NB4 (cell line): ENCODE data around the gene CTNND2.

Experiments used
- DNase-seq: peaks from one replicate; pipeline ENCODE4 v3.0.0; 2010; ENCODE audit warnings: low read depth
- H3K4me3 ChIP-seq: one replicate; pipeline ENCODE4 v1.5.1; 2011; ENCODE audit warnings: mild to moderate bottlenecking, low read depth, low read length, moderate library complexity
- CTCF ChIP-seq: IDR thresholded peaks from one replicate; pipeline ENCODE4 v1.5.1; 2012; ENCODE audit warnings: low read depth, low read length
- MAX ChIP-seq: IDR thresholded peaks from 2 replicates; pipeline ENCODE4 v1.6.1; 2011; ENCODE audit warnings: low read depth, low read length
- MYC ChIP-seq: IDR thresholded peaks from 2 replicates; pipeline ENCODE4 v1.6.1; 2011; ENCODE audit warnings: low read depth, low read length
- POLR2A ChIP-seq: IDR thresholded peaks from 2 replicates; pipeline ENCODE4 v1.6.1; 2011; ENCODE audit warnings: mild to moderate bottlenecking; ENCODE audit not compliant: insufficient read length; ENCODE audit errors: extremely low read depth

Gene CTNND2

DNA sequence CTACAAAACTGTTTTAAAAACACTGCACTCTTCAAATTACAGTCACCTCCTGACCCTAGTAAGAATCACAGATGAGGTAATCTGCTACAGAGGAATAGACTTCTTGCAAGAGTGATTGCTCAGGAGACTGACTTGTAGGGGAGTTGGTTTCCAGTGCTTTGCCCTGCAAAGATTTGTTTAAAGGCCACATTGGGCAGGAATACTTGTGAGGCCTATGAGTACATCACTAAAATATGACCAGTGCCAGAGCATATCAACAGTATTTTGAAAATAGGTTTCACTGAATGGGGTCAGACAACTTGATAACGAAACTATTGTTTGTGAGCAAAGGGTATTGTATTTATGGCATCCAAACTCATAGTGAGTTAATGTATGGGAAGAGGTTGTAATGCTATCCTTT, 21.5 kb upstream of the CTNND2 start:
- no peak overlapping the region for H3K4me3 ChIP-seq
- TF ChIP-seq POLR2A (no peak), MYC (no peak), CTCF (no peak), MAX (no peak)
- DNase-seq = no peak

GRCh38 chr5:11922394-11922793, 18.1 kb upstream of the CTNND2 start:
- H3K4me3 ChIP-seq = no peak overlapping the region
- TF ChIP-seq MAX (no peak), POLR2A (no peak), CTCF (no peak), MYC (no peak)
- DNase-seq = no peak

DNA sequence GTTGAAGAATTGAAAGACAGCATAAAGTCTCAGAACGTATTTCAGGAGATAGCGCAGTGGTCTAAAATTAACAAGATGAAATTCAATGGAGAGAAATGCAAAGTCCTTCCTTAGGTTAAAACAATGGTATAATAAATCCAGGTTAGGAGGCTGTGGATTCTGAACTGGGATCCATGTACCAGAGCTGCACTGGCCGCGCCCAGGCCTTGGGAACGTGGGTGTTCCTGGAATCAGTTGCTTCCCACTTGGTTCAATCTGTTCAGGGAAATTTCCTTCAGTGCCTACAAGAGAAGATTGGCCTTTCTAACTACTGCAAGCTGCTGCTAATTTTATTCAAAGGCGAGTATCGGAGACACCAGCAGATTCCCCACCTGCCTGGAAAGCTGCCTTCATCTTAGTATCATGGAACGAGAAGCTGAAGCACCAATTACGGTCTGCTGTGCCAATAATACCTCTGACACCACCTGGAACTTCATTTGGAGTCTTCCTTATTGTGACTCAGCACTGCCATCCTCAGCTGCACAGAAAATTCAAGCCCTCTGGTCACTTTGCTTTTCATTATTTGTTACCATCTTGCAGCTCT, 14.3 kb upstream of the CTNND2 start:
- H3K4me3 ChIP-seq = no peak overlapping the region
- DNase-seq = no peak
- no peak for TF ChIP-seq MAX
- TF ChIP-seq MYC = no peak
- TF ChIP-seq POLR2A = no peak
- TF ChIP-seq CTCF = no peak

- no peak for DNase-seq
- no peak overlapping the region for H3K4me3 ChIP-seq
- no peak for TF ChIP-seq CTCF
- no peak for TF ChIP-seq POLR2A
- TF ChIP-seq MYC = no peak
- no peak for TF ChIP-seq MAX
Measured at GRCh38 chr5:11909471-11909870, 5.2 kb upstream of the CTNND2 start.

DNA sequence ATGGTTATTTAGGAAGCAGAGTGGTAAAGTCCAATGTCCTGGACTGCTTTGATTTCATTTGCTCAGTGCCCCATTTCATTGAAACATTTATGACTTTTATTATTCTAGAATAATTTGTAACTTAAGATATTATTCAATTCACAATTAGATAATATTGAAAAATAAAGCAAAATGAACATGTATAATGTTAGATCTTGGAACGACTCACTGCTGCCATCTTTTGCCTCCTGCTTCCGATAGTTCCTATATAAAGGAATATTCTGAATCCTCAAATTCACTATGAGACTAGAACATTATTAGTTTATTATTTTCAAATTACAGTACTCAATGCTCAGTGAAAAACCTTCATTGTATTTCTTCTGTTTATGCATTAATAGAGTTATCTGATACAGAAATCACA, 2.3 kb upstream of the CTNND2 start:
- TF ChIP-seq MYC (no peak), CTCF (no peak), MAX (no peak)
- no peak overlapping the region for H3K4me3 ChIP-seq
- no peak for DNase-seq
